ENCODE results near the gene MS4A1. TPM values are rescaled to one million over a fixed set of nuclear protein-coding genes. Genes with fewer than 3 reads are reported as not detected.
"Not testable (repeated sequence)": the region's sequence is repeated elsewhere in the genome, so short reads cannot be mapped to it uniquely, and the experiment has no call there.

MS4A1 gene
- polyA plus RNA-seq, 5 donors: 0.41 to 1.9 (median 1.3) TPM

- DNase-seq: no peak
Measured at GRCh38 chr11:60500276-60500910, 44.7 kb downstream of the MS4A1 start.

- no peak for DNase-seq
Measured at GRCh38 chr11:60502221-60502775, 46.7 kb downstream of the MS4A1 start.

GRCh38 chr11:60504219-60504905, 48.7 kb downstream of the MS4A1 start:
- no peak for DNase-seq

- not testable (repeated sequence) for DNase-seq
Measured at GRCh38 chr11:60509609-60510008, 54.0 kb downstream of the MS4A1 start.

- not testable (repeated sequence) for DNase-seq
Measured at GRCh38 chr11:60510209-60510608, 54.6 kb downstream of the MS4A1 start.

- no peak for DNase-seq
Measured at GRCh38 chr11:60511393-60511792, 55.7 kb downstream of the MS4A1 start.

GRCh38 chr11:60512651-60513225, 57.1 kb downstream of the MS4A1 start:
- DNase-seq: peak; percentile 49 to 53

GRCh38 chr11:60513496-60514460, 58.1 kb downstream of the MS4A1 start:
- peak; percentile 59 to 61 for DNase-seq

GRCh38 chr11:60515144-60515855, 59.7 kb downstream of the MS4A1 start, which contains the start of gene MS4A13:
MS4A13 (plus strand) TSS chr11:60515392; CDS start chr11:60518084, 2,692 bp downstream.
- no peak for DNase-seq

Other genes starting within 250 kb of the MS4A1 start
- gene MS4A4E, start 212.7 kb upstream of the MS4A1 start, polyA plus RNA-seq (ENCODE audit: insufficient read depth in 1 of 5, insufficient read length in 5 of 5, low replicate concordance in 1 of 5): 1 to 10 TPM; 1.1 to 2.7 (median 2.1) TPM
- 10 to 100 TPM in 4 of 5 donors, 1 to 10 TPM in 1; 5.5 to 16.4 (median 13.3) TPM for gene MS4A4A, start 175.2 kb upstream of the MS4A1 start, polyA plus RNA-seq (ENCODE audit: insufficient read depth in 1 of 5, insufficient read length in 5 of 5, low replicate concordance in 1 of 5)
- gene MS4A6E, start 128.6 kb upstream of the MS4A1 start, polyA plus RNA-seq (ENCODE audit: insufficient read depth in 1 of 5, insufficient read length in 5 of 5, low replicate concordance in 1 of 5): not detected
- 10 to 100 TPM; 10.4 to 23.2 (median 13.9) TPM for gene MS4A7, start 77.3 kb upstream of the MS4A1 start, polyA plus RNA-seq (ENCODE audit: insufficient read depth in 1 of 5, insufficient read length in 5 of 5, low replicate concordance in 1 of 5)
- under 1 TPM; 0.52 to 0.95 (median 0.69) TPM for gene MS4A14, start 59.4 kb upstream of the MS4A1 start, polyA plus RNA-seq (ENCODE audit: insufficient read depth in 1 of 5, insufficient read length in 5 of 5, low replicate concordance in 1 of 5)
- not detected for gene MS4A5, start 26.3 kb upstream of the MS4A1 start, polyA plus RNA-seq (ENCODE audit: insufficient read depth in 1 of 5, insufficient read length in 5 of 5, low replicate concordance in 1 of 5)
- gene MS4A12, start 36.9 kb downstream of the MS4A1 start, polyA plus RNA-seq (ENCODE audit: insufficient read depth in 1 of 5, insufficient read length in 5 of 5, low replicate concordance in 1 of 5): not detected
- not detected for gene MS4A13, start 59.5 kb downstream of the MS4A1 start, polyA plus RNA-seq (ENCODE audit: insufficient read depth in 1 of 5, insufficient read length in 5 of 5, low replicate concordance in 1 of 5)
- 10 to 100 TPM in 4 of 5 donors, 1 to 10 TPM in 1; 6.7 to 19.3 (median 13.2) TPM for gene MS4A8, start 243.8 kb downstream of the MS4A1 start, polyA plus RNA-seq (ENCODE audit: insufficient read depth in 1 of 5, insufficient read length in 5 of 5, low replicate concordance in 1 of 5)